ENCODE data around the gene GLP1R.

GLP1R gene

DNA sequence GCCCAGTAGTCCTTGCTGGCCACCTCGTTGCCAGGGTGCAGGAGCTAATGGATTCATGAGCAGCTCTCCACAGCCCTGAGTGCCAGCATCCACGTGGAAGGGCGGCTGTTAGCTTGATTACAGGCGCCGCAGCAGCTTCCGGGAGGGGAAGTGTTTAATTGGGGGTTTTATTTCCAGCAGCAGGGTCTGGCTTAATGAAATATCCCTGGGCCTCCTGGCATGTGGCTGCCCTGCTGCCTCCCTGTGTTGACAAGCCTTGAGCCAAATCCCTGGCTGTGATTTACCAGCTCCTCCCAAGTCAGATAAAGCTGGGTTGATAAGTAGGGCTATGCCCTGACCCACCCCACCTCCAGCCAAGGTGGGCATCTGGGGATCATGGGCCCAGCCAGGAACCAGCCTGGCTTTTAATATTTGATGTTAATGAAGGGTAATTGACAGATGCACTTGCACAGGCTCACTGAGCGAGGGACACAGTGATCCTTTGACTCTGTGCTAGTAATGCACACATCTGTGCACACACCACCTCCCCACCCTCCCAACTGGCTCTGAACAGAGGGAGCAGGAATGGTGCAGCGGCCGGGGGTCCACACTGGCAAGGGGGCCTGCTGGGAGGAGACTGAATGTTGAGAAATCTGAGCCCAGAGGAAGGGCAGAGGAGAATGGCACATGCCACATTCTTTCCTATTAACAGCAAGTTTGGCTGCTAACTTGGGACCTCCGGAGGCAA is 13.6 kb downstream of the GLP1R start:
- no peak for DNase-seq (ENCODE audit: low read depth)

- no peak for DNase-seq (ENCODE audit: low read depth)
Measured at GRCh38 chr6:39063526-39063925, 14.9 kb downstream of the GLP1R start.

- no peak for DNase-seq (ENCODE audit: low read depth)
Measured at GRCh38 chr6:39065561-39065960, 17.0 kb downstream of the GLP1R start.

DNA sequence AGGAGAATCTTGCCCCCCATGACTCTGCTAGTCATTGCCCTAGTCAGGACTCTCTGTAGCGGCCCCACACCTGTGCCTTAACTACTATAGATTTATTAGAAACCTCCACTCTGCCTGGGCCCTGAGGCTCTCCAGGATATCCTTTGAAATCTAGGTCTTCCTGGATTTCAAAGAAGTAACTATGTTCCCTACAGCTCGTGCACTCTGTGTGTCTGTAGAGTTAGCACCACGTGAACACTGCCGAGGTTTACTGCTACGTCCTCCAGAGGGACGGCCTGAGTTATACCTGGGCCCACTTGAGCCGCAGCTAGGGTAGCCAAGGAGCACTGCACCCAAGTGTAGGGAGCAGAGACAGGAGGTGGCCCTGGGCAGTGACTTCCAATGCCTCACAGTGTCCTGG is 19.8 kb downstream of the GLP1R start:
- DNase-seq (ENCODE audit: low read depth) = no peak

DNA sequence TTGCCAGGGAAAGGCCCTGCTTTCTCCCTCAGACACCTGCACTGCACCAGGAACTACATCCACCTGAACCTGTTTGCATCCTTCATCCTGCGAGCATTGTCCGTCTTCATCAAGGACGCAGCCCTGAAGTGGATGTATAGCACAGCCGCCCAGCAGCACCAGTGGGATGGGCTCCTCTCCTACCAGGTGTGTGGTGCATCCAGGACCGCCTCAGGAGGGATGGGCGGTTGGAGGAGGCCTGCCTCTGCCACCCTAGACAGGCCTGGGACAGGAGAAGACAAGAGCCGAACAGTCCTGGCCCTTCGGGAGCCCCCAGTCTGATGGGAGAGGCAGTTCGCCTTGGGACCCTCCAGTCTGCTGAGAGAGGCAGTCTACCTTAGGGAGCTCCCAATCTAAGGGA is 24.2 kb downstream of the GLP1R start:
- no peak for DNase-seq (ENCODE audit: low read depth)

DNA sequence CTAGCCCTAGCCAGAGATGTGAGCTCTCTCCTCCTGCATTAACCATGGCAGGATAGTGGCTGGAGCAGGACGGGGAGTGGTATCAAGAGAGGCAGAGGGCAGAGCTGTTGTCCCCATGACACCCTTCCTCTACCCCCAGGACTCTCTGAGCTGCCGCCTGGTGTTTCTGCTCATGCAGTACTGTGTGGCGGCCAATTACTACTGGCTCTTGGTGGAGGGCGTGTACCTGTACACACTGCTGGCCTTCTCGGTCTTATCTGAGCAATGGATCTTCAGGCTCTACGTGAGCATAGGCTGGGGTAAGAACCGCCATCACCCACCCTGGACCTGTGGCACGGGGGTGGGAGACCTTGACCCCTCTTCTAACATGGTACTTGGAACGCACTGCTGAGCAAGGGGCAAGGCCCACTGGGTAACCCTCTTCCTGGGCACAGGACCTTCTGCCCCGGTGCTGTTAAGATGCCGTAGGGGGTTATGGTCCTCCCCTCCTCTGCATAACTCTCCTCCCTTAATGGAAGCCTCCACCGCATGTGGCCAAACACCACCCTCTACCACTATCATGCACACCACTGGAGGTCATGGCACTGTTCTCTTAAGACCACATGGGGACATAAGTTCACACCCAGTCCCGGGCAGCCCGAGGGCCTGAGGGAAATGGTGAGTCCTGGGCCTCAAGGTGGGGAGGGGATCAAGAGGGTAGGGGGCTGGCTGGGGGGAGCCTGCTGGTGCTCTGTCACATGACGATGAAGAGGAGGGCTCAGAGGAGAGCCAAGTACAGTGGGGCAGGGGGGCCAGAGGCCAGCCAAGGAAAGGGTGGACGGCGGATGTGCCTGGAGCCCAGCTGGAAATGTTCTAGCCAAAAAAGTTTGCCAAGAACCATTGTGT is 25.1 kb downstream of the GLP1R start:
- DNase-seq (ENCODE audit: low read depth) = no peak

DNA sequence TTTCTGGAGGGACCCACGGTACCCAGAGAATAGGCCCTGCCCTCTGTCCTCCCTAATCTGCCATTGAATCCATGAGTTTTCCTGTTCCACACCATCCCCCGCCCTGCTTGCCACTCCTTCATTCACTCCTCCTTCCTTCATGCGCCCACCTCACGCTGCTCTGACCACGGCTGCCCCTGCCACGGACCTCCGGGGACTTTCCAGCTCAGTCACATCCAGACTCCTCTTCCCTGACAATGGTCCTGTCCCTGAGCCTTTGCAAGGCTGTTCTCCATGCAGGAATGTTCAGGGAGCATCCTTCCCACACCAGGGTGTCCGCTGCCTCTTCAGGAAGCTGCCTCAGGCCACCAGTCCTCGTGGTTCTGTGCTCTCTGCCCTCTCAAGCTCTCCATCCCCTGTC is 25.9 kb downstream of the GLP1R start:
- DNase-seq (ENCODE audit: low read depth) = no peak

DNA sequence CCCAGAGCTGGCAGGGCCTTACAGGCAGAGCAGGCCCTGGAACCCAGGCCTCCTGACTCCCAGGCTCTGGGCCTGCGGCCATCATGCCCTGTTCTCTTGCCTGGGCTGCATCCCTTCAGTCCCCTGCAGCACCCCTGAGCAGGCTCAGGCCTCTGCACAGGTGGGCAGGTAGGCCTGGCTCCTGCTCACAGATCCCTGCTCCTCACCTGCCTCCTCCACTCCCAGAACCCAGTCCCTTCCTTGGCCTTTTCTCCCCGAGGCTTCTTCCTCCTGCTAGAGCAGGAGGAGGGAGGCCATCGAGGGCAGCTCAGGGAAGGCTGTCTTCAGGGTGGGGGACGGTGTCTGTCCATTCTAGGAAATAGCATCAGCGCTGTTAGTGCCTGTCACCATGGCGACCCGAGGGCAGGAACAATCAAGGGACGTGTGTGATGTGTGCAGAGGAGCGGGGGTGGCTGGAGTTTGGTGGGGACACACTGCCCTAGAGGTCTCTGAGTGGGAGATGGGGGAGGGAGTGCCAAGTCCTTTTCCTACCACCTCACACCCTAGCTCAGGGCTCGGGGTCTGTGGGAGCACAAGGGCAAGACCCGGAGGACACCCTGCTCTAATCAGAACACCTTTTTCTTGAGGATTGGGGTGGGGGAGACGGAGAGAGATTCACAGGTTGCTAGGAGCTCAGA is 26.6 kb downstream of the GLP1R start:
- DNase-seq (ENCODE audit: low read depth) = no peak

- DNase-seq (ENCODE audit: low read depth) = no peak
Measured at GRCh38 chr6:39075807-39076622, 27.4 kb downstream of the GLP1R start.

DNA sequence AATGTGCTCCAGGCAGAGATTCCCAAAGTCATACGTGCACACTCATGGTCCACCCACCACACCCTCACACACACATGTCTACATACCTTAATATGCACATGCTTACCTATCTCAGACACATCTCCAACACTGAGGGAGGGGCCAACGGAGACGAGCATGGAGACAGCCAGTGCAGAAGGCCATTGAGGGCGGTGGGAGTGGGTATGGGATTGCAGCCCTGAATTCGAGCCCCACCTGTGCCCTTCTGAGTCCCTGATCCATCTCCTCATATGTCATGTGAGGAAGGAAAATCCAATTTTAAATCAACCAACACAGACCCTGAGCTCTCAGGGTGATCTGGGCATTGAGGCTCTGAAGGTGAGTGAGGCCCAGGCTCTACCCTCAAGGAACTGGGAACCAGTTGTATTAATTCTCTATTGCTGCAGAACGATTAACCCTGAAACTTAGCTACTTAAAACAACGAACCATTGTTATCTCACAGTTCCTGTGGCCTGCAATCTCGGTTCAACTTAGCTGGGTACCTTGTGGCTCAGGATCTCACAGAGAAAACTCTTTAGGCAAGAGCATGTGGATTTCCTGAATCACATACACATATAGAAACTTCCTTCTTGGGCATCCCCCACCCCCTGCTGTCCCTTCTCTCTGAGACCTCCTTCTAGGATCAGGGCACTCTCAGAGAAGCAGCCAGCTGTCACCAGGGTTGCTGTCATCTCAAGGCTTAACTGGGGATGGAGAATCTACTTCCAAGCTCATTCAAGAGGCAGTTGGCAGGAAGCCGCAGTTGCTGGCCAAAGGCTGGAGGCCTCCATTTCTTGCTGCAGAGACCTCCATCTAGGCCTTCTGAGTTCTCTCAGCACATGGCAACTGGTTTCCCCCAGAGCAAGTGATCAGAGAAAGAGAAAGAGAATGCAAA is 28.3 kb downstream of the GLP1R start:
- DNase-seq (ENCODE audit: low read depth) = no peak

DNA sequence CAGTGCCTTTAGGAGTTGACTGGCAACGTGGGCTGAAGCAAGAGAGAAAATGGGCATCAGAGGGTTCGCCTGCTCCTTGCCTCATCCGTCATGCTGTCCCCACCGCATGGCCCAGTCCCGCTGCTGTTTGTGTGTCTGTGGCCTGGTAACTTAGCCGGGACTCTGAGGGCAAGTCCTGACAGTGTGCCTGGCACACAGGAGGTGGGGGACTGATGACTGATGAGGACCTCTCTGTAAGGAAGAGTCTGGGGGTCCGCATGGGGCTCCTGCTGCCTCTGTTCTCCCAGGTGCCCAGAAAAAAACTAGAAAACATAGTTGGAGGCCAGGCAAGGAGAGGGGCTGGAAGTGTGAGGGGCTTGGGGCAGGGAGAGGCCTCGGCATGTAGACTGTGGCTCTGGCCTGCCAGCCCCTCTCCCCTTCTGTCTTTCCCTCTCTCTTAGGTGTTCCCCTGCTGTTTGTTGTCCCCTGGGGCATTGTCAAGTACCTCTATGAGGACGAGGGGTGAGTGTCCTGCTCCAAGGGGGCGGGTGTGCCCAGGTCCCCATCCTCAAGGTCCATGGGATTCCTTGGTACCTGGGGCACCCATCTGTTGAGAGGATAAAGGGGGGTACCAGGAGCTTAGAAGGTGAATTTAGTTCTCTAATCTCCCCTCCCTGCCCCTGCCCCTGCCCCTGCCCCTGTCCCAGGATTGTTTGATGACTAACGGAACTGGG is 29.5 kb downstream of the GLP1R start:
- DNase-seq (ENCODE audit: low read depth) = no peak

- DNase-seq (ENCODE audit: low read depth) = no peak
Measured at GRCh38 chr6:39078695-39079094, 30.1 kb downstream of the GLP1R start.

DNA sequence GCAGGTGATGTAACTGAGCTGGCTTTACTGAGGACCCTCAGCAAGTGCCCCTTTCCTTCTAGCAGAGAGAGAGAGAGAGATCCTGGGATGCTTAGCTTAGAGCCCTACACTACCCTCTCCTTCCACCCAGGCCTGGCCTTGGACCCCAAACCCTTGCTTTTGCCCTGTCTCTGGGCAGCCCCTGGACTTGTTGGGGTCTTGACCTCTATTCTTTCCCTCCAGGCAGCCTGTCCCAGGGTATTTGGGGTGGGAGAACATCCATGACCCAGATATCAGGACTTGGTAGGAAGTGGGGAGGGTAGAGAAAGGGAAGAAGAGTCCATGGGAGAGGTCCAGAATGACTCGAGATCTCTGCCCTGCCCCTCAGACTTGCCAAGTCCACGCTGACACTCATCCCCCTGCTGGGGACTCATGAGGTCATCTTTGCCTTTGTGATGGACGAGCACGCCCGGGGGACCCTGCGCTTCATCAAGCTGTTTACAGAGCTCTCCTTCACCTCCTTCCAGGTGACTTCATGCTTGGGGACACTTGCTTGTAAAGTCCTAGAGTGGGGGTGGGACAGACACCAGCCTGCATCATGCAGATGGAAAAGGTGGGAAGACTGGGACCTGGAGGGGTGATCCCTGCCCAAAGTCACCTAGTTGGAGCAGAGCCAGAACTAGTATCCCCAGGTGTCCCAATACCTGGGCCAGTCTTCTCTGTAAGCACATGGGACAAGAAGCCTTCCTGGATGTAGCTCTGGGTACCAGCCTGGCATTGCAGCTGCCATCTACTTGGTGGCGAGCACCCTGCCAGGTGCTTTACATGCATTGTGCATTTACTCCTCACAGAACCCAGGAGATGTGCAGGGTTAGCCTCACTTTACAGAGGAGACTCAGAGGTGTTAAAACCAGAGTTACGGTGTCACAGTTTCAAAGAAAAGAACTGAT is 30.9 kb downstream of the GLP1R start:
- DNase-seq (ENCODE audit: low read depth) = no peak

GRCh38 chr6:39080246-39080875 is 31.8 kb downstream of the GLP1R start:
- DNase-seq (ENCODE audit: low read depth) = no peak

GRCh38 chr6:39082310-39082709 is 33.7 kb downstream of the GLP1R start:
- no peak for DNase-seq (ENCODE audit: low read depth)

GRCh38 chr6:39083231-39083634 is 34.7 kb downstream of the GLP1R start:
- no peak for DNase-seq (ENCODE audit: low read depth)

GRCh38 chr6:39084506-39084905 is 35.9 kb downstream of the GLP1R start:
- DNase-seq (ENCODE audit: low read depth) = no peak

- no peak for DNase-seq (ENCODE audit: low read depth)
Measured at GRCh38 chr6:39085129-39085797, 36.7 kb downstream of the GLP1R start.

Data from stimulated activated CD8-positive, alpha-beta memory T cell treated with anti-CD3 and anti-CD28 coated beads, Interleukin-7, amount 100 ng/mL, for 24 hours (primary cell).